Muscle of arm (tissue), 12 donors: ENCODE results near the gene HLA-DPA1. TPM values are rescaled to one million over a fixed set of nuclear protein-coding genes. Genes with fewer than 3 reads are reported as not detected.

ENCODE experiments used
- DNase-seq: peaks from one replicate; pipeline ENCODE4 v3.0.0-alpha.2; 2013
- polyA plus RNA-seq, 12 donors: library from polyadenylated mRNA; unstranded; fragments of 120-200 nt; gene quantifications; one replicate each; pipeline ENCODE4 v1.2.1, GENCODE V29; 2013; ENCODE audit not compliant: insufficient read length in 12 of 12

HLA-DPA1 gene
- polyA plus RNA-seq, 12 donors: 7.6 to 44.7 (median 13.9) TPM; not detected in 1

GRCh38 chr6:33018904-33019303, 54.5 kb downstream of the HLA-DPA1 start:
- DNase-seq: peak; percentile 45

- DNase-seq: no peak
These were observed 55.0 kb downstream of the HLA-DPA1 start for GRCh38 chr6:33018418-33018817.

- no peak for DNase-seq
These were observed 55.6 kb downstream of the HLA-DPA1 start for GRCh38 chr6:33017694-33018353.

- DNase-seq: no peak
These were observed 56.4 kb downstream of the HLA-DPA1 start for GRCh38 chr6:33017018-33017417.

- DNase-seq: no peak
These were observed 57.7 kb downstream of the HLA-DPA1 start for GRCh38 chr6:33015798-33016197.

GRCh38 chr6:33014841-33015634, 58.4 kb downstream of the HLA-DPA1 start:
- DNase-seq: peak; percentile 82

Other genes with a start within 250 kb of the HLA-DPA1 start
- 10 to 100 TPM in 1 of 12 donors, 1 to 10 TPM in 10, not detected in 1; 3.7 to 13.7 (median 5.8) TPM for gene TAP2, start 234.9 kb downstream of the HLA-DPA1 start, polyA plus RNA-seq
- 10 to 100 TPM in 11 of 12 donors, not detected in 1; 11.2 to 17.3 (median 12.8) TPM for gene PSMB8, start 229.6 kb downstream of the HLA-DPA1 start, polyA plus RNA-seq
- 10 to 100 TPM in 4 of 12 donors, 1 to 10 TPM in 7, not detected in 1; 6.5 to 13.6 (median 9.1) TPM for gene TAP1, start 219.9 kb downstream of the HLA-DPA1 start, polyA plus RNA-seq
- 10 to 100 TPM in 1 of 12 donors, 1 to 10 TPM in 10, not detected in 1; 2.5 to 27.2 (median 4.4) TPM for gene PSMB9, start 219.5 kb downstream of the HLA-DPA1 start, polyA plus RNA-seq
- gene HLA-DMB, start 132.6 kb downstream of the HLA-DPA1 start, polyA plus RNA-seq: 10 to 100 TPM in 1 of 12 donors, 1 to 10 TPM in 10, not detected in 1; 3.0 to 15.7 (median 3.8) TPM
- 10 to 100 TPM in 2 of 12 donors, 1 to 10 TPM in 8, not detected in 2; 2.7 to 28.3 (median 5.0) TPM for gene HLA-DMA, start 120.6 kb downstream of the HLA-DPA1 start, polyA plus RNA-seq
- gene BRD2, start 105.1 kb downstream of the HLA-DPA1 start, polyA plus RNA-seq: 100 to 1,000 TPM; 144 to 876 (median 162) TPM
- 1 to 10 TPM in 6 of 12 donors, under 1 TPM in 5, not detected in 1; 0.41 to 8.0 (median 1.6) TPM for gene HLA-DOA, start 64.1 kb downstream of the HLA-DPA1 start, polyA plus RNA-seq
- 10 to 100 TPM in 2 of 12 donors, 1 to 10 TPM in 9, not detected in 1; 2.9 to 29.8 (median 9.0) TPM for gene HLA-DPB1, start 2.3 kb upstream of the HLA-DPA1 start, polyA plus RNA-seq
- 100 to 1,000 TPM in 1 of 12 donors, 10 to 100 TPM in 10, not detected in 1; 32.4 to 120 (median 49.2) TPM for gene COL11A2, start 118.8 kb upstream of the HLA-DPA1 start, polyA plus RNA-seq
- gene RXRB, start 127.0 kb upstream of the HLA-DPA1 start, polyA plus RNA-seq: 10 to 100 TPM in 11 of 12 donors, not detected in 1; 33.8 to 70.0 (median 37.7) TPM
- 100 to 1,000 TPM in 3 of 12 donors, 10 to 100 TPM in 8, not detected in 1; 62.9 to 117 (median 77.6) TPM for gene SLC39A7, start 127.2 kb upstream of the HLA-DPA1 start, polyA plus RNA-seq
- 10 to 100 TPM in 5 of 12 donors, 1 to 10 TPM in 6, not detected in 1; 7.8 to 20.2 (median 9.8) TPM for gene HSD17B8, start 131.0 kb upstream of the HLA-DPA1 start, polyA plus RNA-seq
- 10 to 100 TPM in 11 of 12 donors, not detected in 1; 25.4 to 54.2 (median 29.2) TPM for gene RING1, start 134.9 kb upstream of the HLA-DPA1 start, polyA plus RNA-seq
- 10 to 100 TPM in 11 of 12 donors, not detected in 1; 34.7 to 75.9 (median 45.1) TPM for gene VPS52, start 198.2 kb upstream of the HLA-DPA1 start, polyA plus RNA-seq
- gene RPS18, start 198.4 kb upstream of the HLA-DPA1 start, polyA plus RNA-seq: 1,000 to 10,000 TPM; 1,205 to 5,224 (median 4,322) TPM
- gene B3GALT4, start 203.5 kb upstream of the HLA-DPA1 start, polyA plus RNA-seq: 1 to 10 TPM in 10 of 12 donors, not detected in 2; 1.3 to 3.8 (median 2.0) TPM
- 10 to 100 TPM in 11 of 12 donors, not detected in 1; 38.8 to 63.5 (median 56.3) TPM for gene WDR46, start 215.6 kb upstream of the HLA-DPA1 start, polyA plus RNA-seq
- gene PFDN6, start 216.0 kb upstream of the HLA-DPA1 start, polyA plus RNA-seq: 10 to 100 TPM in 11 of 12 donors, not detected in 1; 35.2 to 61.0 (median 41.7) TPM
- gene RGL2, start 225.3 kb upstream of the HLA-DPA1 start, polyA plus RNA-seq: 10 to 100 TPM in 11 of 12 donors, not detected in 1; 43.6 to 81.3 (median 52.1) TPM
- 10 to 100 TPM in 11 of 12 donors, not detected in 1; 15.5 to 50.7 (median 21.1) TPM for gene TAPBP, start 240.4 kb upstream of the HLA-DPA1 start, polyA plus RNA-seq
- 10 to 100 TPM in 11 of 12 donors, not detected in 1; 10.9 to 35.6 (median 14.3) TPM for gene ZBTB22, start 244.1 kb upstream of the HLA-DPA1 start, polyA plus RNA-seq
- 10 to 100 TPM in 11 of 12 donors, not detected in 1; 26.8 to 51.2 (median 33.1) TPM for gene DAXX, start 249.3 kb upstream of the HLA-DPA1 start, polyA plus RNA-seq